ENCODE results near the gene MIPOL1. TPM values are rescaled to one million over a fixed set of nuclear protein-coding genes. Genes with fewer than 3 reads are reported as not detected.

Gene MIPOL1
- total RNA-seq, 1 donor from 2014 or later: 18.4 TPM

- no peaks in the 10 kb centered on the region for H3K36me3 Mint-ChIP-seq
- H3K27ac Mint-ChIP-seq: no peak overlapping the region
- H3K9ac ChIP-seq: no peak overlapping the region
Observed at GRCh38 chr14:37593511-37594237, 395.9 kb downstream of the MIPOL1 start.

GRCh38 chr14:37594238-37594970, 396.7 kb downstream of the MIPOL1 start:
- Mint-ChIP-seq H3K27me3 (ENCODE audit: insufficient read depth, low read depth) (peaks cover 81% of the 10 kb centered on the region), H3K4me3 (peak overlapping the region; percentile 86), H3K9me3 (no peaks in the 10 kb centered on the region), H3K4me1 (peaks cover 48% of the 10 kb centered on the region), H3K27ac (no peak overlapping the region), H3K36me3 (no peaks in the 10 kb centered on the region)
- Histone ChIP-seq H3K4me3 (peak overlapping the region; percentile 50), H4K20me1 (ENCODE audit: low read depth) (peaks cover 82% of the 10 kb centered on the region), H3K27ac (no peak overlapping the region), H3K36me3 (no peaks in the 10 kb centered on the region), H3K4me1 (peaks cover 19% of the 10 kb centered on the region), H3F3A (ENCODE audit: low read depth) (peaks cover 69% of the 10 kb centered on the region), H3K27me3 (peaks cover 100% of the 10 kb centered on the region), H3K79me2 (ENCODE audit: low read depth) (no peaks in the 10 kb centered on the region), H3K4me2 (peak overlapping the region; percentile 73), H2AFZ (replicated peaks) (peak overlapping the region; percentile 59), H3K9me3 (ENCODE audit: low read depth) (no peaks in the 10 kb centered on the region), H3K9ac (no peak overlapping the region)
- DNase-seq (ENCODE audit: low spot score): peak; percentile 91
- TF ChIP-seq EZH2 (IDR thresholded peaks at IDR 0.05) (peak; percentile 69), CTCF (IDR thresholded peaks at IDR 0.05) (peak; percentile 97), EZH2phosphoT487 (IDR thresholded peaks at IDR 0.05) (peak; percentile 52)

More at GRCh38 chr14:37593511-37594237, 395.9 kb downstream of the MIPOL1 start:
- no peaks in the 10 kb centered on the region for H3K36me3 ChIP-seq
- no peaks in the 10 kb centered on the region for H3K79me2 ChIP-seq (ENCODE audit: low read depth)
- TF ChIP-seq EZH2 (IDR thresholded peaks at IDR 0.05) (no peak), EZH2phosphoT487 (IDR thresholded peaks at IDR 0.05) (no peak), CTCF (IDR thresholded peaks at IDR 0.05) (no peak)
- H3K27ac ChIP-seq: no peak overlapping the region
- no peak overlapping the region for H2AFZ ChIP-seq (replicated peaks)
- no peak for DNase-seq (ENCODE audit: low spot score)
- Mint-ChIP-seq H3K27me3 (ENCODE audit: insufficient read depth, low read depth) (peaks cover 82% of the 10 kb centered on the region), H3K9me3 (no peaks in the 10 kb centered on the region), H3K4me3 (peak overlapping the region; percentile 86), H3K4me1 (peaks cover 49% of the 10 kb centered on the region)
- peaks cover 69% of the 10 kb centered on the region for H3F3A ChIP-seq (ENCODE audit: low read depth)
- peaks cover 24% of the 10 kb centered on the region for H3K4me1 ChIP-seq
- H3K27me3 ChIP-seq: peaks cover 100% of the 10 kb centered on the region
- H3K4me2 ChIP-seq: peak overlapping the region; percentile 73
- H3K9me3 ChIP-seq (ENCODE audit: low read depth): no peaks in the 10 kb centered on the region
- H4K20me1 ChIP-seq (ENCODE audit: low read depth): peaks cover 84% of the 10 kb centered on the region
- H3K4me3 ChIP-seq: no peak overlapping the region

GRCh38 chr14:37594971-37595808, 397.5 kb downstream of the MIPOL1 start, which contains the start of the genes FOXA1 and TTC6:
TSS of gene FOXA1 (minus strand) at chr14:37595249. CDS start at chr14:37594972, 277 bp downstream.
TSS of gene TTC6 (plus strand) at chr14:37595629. CDS start at chr14:37622065, 26,436 bp downstream.
- peaks cover 100% of the 10 kb centered on the region for H3K27me3 ChIP-seq
- DNase-seq (ENCODE audit: low spot score): peak; percentile 72
- TF ChIP-seq CTCF (IDR thresholded peaks at IDR 0.05) (no peak), EZH2phosphoT487 (IDR thresholded peaks at IDR 0.05) (no peak), EZH2 (IDR thresholded peaks at IDR 0.05) (no peak)
- no peaks in the 10 kb centered on the region for H3K36me3 Mint-ChIP-seq
- peak within 1 kb of the TSS; percentile 59 for H2AFZ ChIP-seq (replicated peaks)
- H3K9me3 Mint-ChIP-seq: no peaks in the 10 kb centered on the region
- H3K36me3 ChIP-seq: no peaks in the 10 kb centered on the region
- no peak within 1 kb of the TSS for H3K27ac ChIP-seq
- H3K4me1 Mint-ChIP-seq: peaks cover 50% of the 10 kb centered on the region
- peaks cover 74% of the 10 kb centered on the region for H4K20me1 ChIP-seq (ENCODE audit: low read depth)
- H3K4me3 Mint-ChIP-seq: peak within 1 kb of the TSS; percentile 86
- H3K9me3 ChIP-seq (ENCODE audit: low read depth): no peaks in the 10 kb centered on the region
- peaks cover 82% of the 10 kb centered on the region for H3K27me3 Mint-ChIP-seq (ENCODE audit: insufficient read depth, low read depth)
- no peaks in the 10 kb centered on the region for H3K79me2 ChIP-seq (ENCODE audit: low read depth)
- peak within 1 kb of the TSS; percentile 50 for H3K4me3 ChIP-seq
- H3K4me2 ChIP-seq: peak within 1 kb of the TSS; percentile 75
- peaks cover 68% of the 10 kb centered on the region for H3F3A ChIP-seq (ENCODE audit: low read depth)
- peaks cover 24% of the 10 kb centered on the region for H3K4me1 ChIP-seq
- H3K9ac ChIP-seq: no peak within 1 kb of the TSS
- H3K27ac Mint-ChIP-seq: no peak within 1 kb of the TSS
